HG03097 (cell line): Measurements from ENCODE around the gene GNB1.
"Not testable (repeated sequence)": the region's sequence is repeated elsewhere in the genome, so short reads cannot be mapped to it uniquely, and the experiment has no call there.

Experiments
- ATAC-seq: cut with Tn5 transposase; IDR thresholded peaks from one replicate; pipeline ENCODE4 v1.9.1; 2021; ENCODE audit not compliant: unreplicated experiment, low FRiP score

Gene GNB1

GRCh38 chr1:1892079-1892762, 1.3 kb upstream of the GNB1 start:
- no peak for ATAC-seq

- ATAC-seq = no peak
These were observed 627 bp upstream of the GNB1 start for GRCh38 chr1:1891349-1892078.

- ATAC-seq = peak; percentile 39
These were observed 911 bp downstream of the GNB1 start for GRCh38 chr1:1889847-1890505.

- no peak for ATAC-seq
These were observed 1.7 kb downstream of the GNB1 start for GRCh38 chr1:1889090-1889750.

GRCh38 chr1:1883890-1884289, 7.0 kb downstream of the GNB1 start:
- ATAC-seq = not testable (repeated sequence)

GRCh38 chr1:1883092-1883873, 7.6 kb downstream of the GNB1 start:
- no peak for ATAC-seq

- ATAC-seq = no peak
These were observed 9.2 kb downstream of the GNB1 start for GRCh38 chr1:1881727-1882126.

GRCh38 chr1:1880617-1881312, 10.1 kb downstream of the GNB1 start:
- no peak for ATAC-seq

- ATAC-seq = no peak
These were observed 10.9 kb downstream of the GNB1 start for GRCh38 chr1:1879942-1880341.

- no peak for ATAC-seq
These were observed 12.9 kb downstream of the GNB1 start for GRCh38 chr1:1877865-1878436.

- no peak for ATAC-seq
These were observed 14.5 kb downstream of the GNB1 start for GRCh38 chr1:1876335-1876930.

- no peak for ATAC-seq
These were observed 15.0 kb downstream of the GNB1 start for GRCh38 chr1:1875932-1876331.

GRCh38 chr1:1874901-1875300, 16.0 kb downstream of the GNB1 start:
- ATAC-seq = no peak

- ATAC-seq = no peak
These were observed 17.7 kb downstream of the GNB1 start for GRCh38 chr1:1873186-1873585.

GRCh38 chr1:1872329-1872994, 18.4 kb downstream of the GNB1 start:
- no peak for ATAC-seq

- ATAC-seq = no peak
These were observed 21.4 kb downstream of the GNB1 start for GRCh38 chr1:1869469-1869868.

GRCh38 chr1:1867164-1867563, 23.7 kb downstream of the GNB1 start:
- ATAC-seq = no peak

- ATAC-seq = no peak
These were observed 27.9 kb downstream of the GNB1 start for GRCh38 chr1:1862905-1863547.
